ENCODE data around the gene CBX4. TPM values are rescaled to one million over a fixed set of nuclear protein-coding genes. Genes with fewer than 3 reads are reported as not detected.
"Not testable (repeated sequence)": the region's sequence is repeated elsewhere in the genome, so short reads cannot be mapped to it uniquely, and the experiment has no call there.

The CBX4 gene
- total RNA-seq, 1 donor from 2014 or later, result 16.5 TPM

GRCh38 chr17:79861413-79862216 lies 22.4 kb upstream of the CBX4 start:
- no peak for DNase-seq (ENCODE audit: extremely low read depth, low read depth, low spot score)

- no peak for DNase-seq (ENCODE audit: extremely low read depth, low read depth, low spot score)
Observed at GRCh38 chr17:79859676-79860615, 20.7 kb upstream of the CBX4 start.

GRCh38 chr17:79857095-79857494 lies 17.9 kb upstream of the CBX4 start:
- no peak for DNase-seq (ENCODE audit: extremely low read depth, low read depth, low spot score)

GRCh38 chr17:79855331-79856124 lies 16.3 kb upstream of the CBX4 start:
- DNase-seq (ENCODE audit: extremely low read depth, low read depth, low spot score), result no peak

DNA sequence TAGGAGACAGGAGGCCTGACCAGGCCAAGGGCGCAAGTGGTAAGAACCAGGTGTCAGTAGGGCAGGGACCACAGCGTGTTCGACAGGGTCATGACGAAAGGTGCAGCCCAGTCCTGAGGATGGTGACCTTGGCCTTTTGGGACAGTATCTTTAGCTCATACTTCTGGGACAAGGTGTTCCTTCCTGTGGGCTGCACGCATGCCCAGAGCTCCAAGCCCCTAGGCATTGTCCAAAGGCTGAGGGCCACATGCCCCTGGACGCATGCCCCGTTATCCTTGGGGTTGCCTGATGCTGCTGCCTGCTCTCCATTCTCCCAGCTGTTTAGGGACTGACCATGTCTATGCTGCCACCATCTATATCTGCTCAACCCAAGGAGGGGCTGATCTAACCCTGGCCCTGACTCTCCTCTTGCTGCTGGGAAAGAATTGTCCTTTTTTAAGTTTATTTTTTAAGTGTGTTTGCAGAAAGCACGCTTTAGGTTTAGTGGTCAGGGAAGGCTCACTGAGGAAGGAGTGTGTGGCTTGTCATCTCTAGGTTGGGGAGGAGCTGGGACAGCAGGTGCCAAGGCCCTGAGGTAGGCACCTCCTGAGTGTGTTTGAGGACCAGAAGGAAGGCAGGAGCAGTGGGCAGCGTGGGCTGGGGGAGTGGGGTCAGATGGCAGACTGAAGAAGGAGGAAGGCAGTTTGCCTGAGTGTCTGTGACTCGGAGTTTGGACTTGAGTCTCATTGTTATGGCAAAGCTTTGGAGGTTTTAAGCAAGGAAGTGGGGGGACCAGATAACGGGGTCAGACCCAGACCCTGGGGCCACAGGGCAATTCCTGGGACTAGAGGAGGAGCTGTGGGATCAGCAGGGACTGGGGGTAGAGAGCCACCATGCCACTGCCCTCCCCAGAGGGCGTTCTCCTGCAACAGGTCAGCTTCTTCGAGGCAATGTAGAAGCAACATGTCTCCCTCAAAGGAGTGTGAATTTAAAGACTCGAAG lies 15.1 kb upstream of the CBX4 start:
- DNase-seq (ENCODE audit: extremely low read depth, low read depth, low spot score), result no peak

- not testable (repeated sequence) for DNase-seq (ENCODE audit: extremely low read depth, low read depth, low spot score)
Observed at GRCh38 chr17:79853168-79853567, 13.9 kb upstream of the CBX4 start.

DNA sequence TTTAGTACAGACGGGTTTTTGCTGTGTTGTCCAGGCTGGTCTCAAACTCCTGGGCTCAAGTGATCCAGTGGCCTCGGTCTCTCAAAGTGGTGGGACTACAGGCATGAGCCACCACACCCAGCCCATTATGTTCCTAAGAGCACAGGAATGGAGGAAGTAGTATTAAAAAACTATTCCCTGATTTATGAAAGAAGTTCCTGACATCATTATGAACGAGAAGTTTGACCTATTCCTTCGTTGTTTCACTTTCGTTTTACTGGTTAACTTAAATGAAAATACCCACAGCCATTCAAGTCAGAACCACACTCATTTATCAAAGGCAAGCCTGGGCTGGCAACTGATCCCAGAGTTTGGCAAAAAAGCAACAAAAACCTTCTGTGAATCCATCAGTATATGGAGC lies 13.5 kb upstream of the CBX4 start:
- no peak for DNase-seq (ENCODE audit: extremely low read depth, low read depth, low spot score)

- no peak for DNase-seq (ENCODE audit: extremely low read depth, low read depth, low spot score)
Observed at GRCh38 chr17:79851461-79851817, 12.2 kb upstream of the CBX4 start.

- DNase-seq (ENCODE audit: extremely low read depth, low read depth, low spot score), result no peak
Observed at GRCh38 chr17:79850571-79851460, 11.6 kb upstream of the CBX4 start.

DNA sequence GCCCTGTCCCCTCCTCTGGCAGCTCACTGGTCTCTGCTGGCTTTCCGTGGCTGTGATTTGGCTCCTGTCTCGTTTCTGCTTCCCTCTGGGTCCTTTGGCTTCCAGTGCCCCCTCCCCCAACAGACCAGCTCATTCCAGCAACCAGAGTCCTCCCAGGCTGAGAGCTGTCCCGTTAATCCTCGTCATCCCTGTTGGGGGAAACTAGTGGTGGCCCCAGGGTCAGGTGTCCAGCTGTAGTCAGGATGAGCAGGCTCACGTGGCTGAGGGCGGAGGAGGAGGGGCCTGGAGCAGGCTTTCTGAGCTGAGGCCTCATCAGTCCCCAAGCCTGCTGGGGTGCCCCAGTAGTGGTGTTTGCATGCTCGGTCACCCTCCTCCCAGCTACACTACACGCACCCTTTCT lies 10.7 kb upstream of the CBX4 start:
- no peak for DNase-seq (ENCODE audit: extremely low read depth, low read depth, low spot score)

- DNase-seq (ENCODE audit: extremely low read depth, low read depth, low spot score), result no peak
Observed at GRCh38 chr17:79848370-79848766, 9.1 kb upstream of the CBX4 start.

GRCh38 chr17:79847698-79848369 lies 8.6 kb upstream of the CBX4 start:
- no peak for DNase-seq (ENCODE audit: extremely low read depth, low read depth, low spot score)

GRCh38 chr17:79845601-79845949 lies 6.3 kb upstream of the CBX4 start:
- no peak for DNase-seq (ENCODE audit: extremely low read depth, low read depth, low spot score)

DNA sequence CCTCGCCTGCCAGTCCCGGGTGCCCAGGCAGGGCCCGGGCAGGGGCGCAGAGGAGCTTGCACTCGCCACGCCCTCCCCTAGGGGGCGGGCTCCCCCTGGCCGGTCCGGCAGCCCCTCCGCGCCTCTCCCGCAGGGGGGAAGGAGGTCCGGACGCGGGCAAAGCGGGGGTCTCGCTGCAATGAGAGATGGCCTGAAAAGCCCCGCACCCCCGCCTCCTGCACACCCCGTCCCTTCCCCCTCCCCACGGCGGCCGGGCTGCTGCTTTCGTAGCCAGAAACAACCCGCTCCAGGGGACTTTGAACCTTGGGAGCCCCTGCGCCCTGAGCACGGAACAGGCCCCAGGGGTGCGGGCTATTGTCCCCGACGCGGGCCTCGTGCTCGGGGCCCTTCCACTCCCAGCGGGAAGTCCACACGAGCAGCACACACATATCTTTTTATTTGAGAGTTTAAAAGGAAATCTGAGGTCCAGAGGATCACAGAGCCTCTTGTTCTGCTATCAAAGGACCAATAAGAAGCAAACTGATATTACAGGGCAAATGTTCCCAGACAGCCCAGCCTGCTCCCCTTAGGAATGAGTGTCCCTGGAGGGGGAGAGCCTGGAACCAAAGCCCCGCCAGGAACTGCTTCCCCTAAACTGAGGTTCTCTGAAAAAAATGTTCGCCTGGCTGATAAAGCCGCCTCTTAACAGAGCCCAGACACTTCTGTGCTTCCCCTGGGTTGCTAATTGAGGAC lies 5.8 kb upstream of the CBX4 start:
- DNase-seq (ENCODE audit: extremely low read depth, low read depth, low spot score), result no peak

- DNase-seq (ENCODE audit: extremely low read depth, low read depth, low spot score), result no peak
Observed at GRCh38 chr17:79843816-79844800, 4.9 kb upstream of the CBX4 start.

DNA sequence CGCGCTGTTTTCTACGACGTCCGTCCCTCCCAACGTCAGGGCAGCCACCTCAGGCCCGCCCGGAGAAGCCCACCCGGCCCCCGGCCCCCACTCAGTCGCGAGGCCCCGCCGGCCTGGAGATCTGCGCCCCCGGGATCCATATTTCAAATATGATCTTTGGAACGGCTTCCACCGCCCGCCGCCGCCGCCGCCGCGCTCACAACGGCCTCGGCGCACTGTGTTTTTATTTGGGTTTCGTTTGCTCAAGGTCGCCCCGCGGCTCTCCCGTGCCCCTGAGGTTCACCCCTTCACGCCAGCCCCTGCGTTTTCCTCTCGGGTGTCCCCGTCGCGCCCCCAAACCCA lies 4.2 kb upstream of the CBX4 start:
- DNase-seq (ENCODE audit: extremely low read depth, low read depth, low spot score), result no peak
